IMR-90 (cell line): ENCODE results near the gene TBCC.

Experiments used
- CEBPB ChIP-seq: IDR thresholded peaks from 2 replicates; pipeline ENCODE4 v1.6.1; 2012; ENCODE audit warnings: low read depth, low read length, improper control_type of control experiment
- MXI1 ChIP-seq: IDR thresholded peaks from 2 replicates; pipeline ENCODE4 v1.6.1; 2012; ENCODE audit warnings: low read depth, mild to moderate bottlenecking, low read length, moderate library complexity, borderline replicate concordance
- POLR2A ChIP-seq: IDR thresholded peaks from 2 replicates; pipeline ENCODE4 v1.6.1; 2012; ENCODE audit warnings: mild to moderate bottlenecking, low read depth, low read length
- RAD21 ChIP-seq: IDR thresholded peaks from 2 replicates; pipeline ENCODE4 v1.6.1; 2012; ENCODE audit warnings: low read length, improper control_type of control experiment
- RCOR1 ChIP-seq: IDR thresholded peaks from 2 replicates; pipeline ENCODE4 v1.6.1; 2012; ENCODE audit warnings: mild to moderate bottlenecking, low read length, improper control_type of control experiment; ENCODE audit not compliant: insufficient replicate concordance
- RFX5 ChIP-seq: IDR thresholded peaks from 2 replicates; pipeline ENCODE4 v1.8.0; 2012; ENCODE audit warnings: low read depth, mild to moderate bottlenecking, low read length, moderate library complexity
- SMC3 ChIP-seq: fragments of 150-350 bp; IDR thresholded peaks from 2 replicates; pipeline ENCODE4 v1.6.1; 2016; ENCODE audit warnings: low read depth, mild to moderate bottlenecking, antibody characterized with exemption, low read length, moderate library complexity
- TF ChIP-seq, protein P1 (sequence below): conservative IDR thresholded peaks from 2 replicates; pipeline ENCODE4 v1.5.1; 2012; ENCODE audit warnings: mild to moderate bottlenecking, low read depth, low read length, improper control_type of control experiment
- TF ChIP-seq, protein P2 (sequence below): fragments of 150-350 bp; IDR thresholded peaks from 2 replicates; pipeline ENCODE4 v1.6.1; 2017; ENCODE audit warnings: mild to moderate bottlenecking, antibody characterized with exemption, low read length, low read depth

DNA sequence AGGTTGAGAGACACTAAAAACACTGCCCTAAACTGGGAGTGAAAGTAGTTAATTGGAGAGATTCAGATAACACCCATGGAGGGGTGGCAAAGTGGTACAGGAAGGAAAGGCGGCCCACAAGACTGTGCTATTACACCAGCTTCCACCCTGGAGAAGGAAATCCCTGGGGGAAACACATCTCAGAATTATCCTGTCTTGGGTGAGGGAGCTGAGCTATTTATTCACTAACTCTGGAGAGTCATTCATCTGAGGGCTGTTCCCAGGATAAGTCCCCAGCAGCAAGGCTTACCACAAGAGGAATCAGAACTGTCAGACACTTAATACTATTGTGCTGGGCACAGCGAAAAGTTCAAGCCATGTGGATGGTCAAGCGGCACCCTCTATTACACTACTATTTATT is 9.9 kb downstream of the TBCC start:
- TF ChIP-seq, protein P1, sequence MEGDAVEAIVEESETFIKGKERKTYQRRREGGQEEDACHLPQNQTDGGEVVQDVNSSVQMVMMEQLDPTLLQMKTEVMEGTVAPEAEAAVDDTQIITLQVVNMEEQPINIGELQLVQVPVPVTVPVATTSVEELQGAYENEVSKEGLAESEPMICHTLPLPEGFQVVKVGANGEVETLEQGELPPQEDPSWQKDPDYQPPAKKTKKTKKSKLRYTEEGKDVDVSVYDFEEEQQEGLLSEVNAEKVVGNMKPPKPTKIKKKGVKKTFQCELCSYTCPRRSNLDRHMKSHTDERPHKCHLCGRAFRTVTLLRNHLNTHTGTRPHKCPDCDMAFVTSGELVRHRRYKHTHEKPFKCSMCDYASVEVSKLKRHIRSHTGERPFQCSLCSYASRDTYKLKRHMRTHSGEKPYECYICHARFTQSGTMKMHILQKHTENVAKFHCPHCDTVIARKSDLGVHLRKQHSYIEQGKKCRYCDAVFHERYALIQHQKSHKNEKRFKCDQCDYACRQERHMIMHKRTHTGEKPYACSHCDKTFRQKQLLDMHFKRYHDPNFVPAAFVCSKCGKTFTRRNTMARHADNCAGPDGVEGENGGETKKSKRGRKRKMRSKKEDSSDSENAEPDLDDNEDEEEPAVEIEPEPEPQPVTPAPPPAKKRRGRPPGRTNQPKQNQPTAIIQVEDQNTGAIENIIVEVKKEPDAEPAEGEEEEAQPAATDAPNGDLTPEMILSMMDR: no peak
- no peak for TF ChIP-seq POLR2A
- TF ChIP-seq RFX5: no peak
- no peak for TF ChIP-seq RAD21
- no peak for TF ChIP-seq CEBPB
- TF ChIP-seq MXI1: no peak
- TF ChIP-seq, protein P2, sequence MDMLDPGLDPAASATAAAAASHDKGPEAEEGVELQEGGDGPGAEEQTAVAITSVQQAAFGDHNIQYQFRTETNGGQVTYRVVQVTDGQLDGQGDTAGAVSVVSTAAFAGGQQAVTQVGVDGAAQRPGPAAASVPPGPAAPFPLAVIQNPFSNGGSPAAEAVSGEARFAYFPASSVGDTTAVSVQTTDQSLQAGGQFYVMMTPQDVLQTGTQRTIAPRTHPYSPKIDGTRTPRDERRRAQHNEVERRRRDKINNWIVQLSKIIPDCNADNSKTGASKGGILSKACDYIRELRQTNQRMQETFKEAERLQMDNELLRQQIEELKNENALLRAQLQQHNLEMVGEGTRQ: no peak
- TF ChIP-seq RCOR1: no peak
- TF ChIP-seq SMC3: no peak
